OCI-LY1 (cell line): ENCODE data around the gene MBD5.

Experiments used
- EZH2 ChIP-seq: fragments of 200-600 bp; sonication (generic), shearing (Covaris generic); IDR thresholded peaks from 2 replicates; pipeline ENCODE4 v1.8.0; 2017; ENCODE audit warnings: borderline replicate concordance, mixed run types, mild to moderate bottlenecking, antibody characterized with exemption, low read length, moderate library complexity, mixed read lengths
- TF ChIP-seq, protein P1 (sequence below): fragments of 200-600 bp; sonication (generic), shearing (Covaris generic); IDR thresholded peaks from 2 replicates; pipeline ENCODE4 v1.5.1; 2017; ENCODE audit warnings: mild to moderate bottlenecking, antibody characterized with exemption, low read length, moderate library complexity, mixed read lengths

GRCh38 chr2:148251993-148252392 lies 231.1 kb downstream of the MBD5 start:
- TF ChIP-seq, protein P1, sequence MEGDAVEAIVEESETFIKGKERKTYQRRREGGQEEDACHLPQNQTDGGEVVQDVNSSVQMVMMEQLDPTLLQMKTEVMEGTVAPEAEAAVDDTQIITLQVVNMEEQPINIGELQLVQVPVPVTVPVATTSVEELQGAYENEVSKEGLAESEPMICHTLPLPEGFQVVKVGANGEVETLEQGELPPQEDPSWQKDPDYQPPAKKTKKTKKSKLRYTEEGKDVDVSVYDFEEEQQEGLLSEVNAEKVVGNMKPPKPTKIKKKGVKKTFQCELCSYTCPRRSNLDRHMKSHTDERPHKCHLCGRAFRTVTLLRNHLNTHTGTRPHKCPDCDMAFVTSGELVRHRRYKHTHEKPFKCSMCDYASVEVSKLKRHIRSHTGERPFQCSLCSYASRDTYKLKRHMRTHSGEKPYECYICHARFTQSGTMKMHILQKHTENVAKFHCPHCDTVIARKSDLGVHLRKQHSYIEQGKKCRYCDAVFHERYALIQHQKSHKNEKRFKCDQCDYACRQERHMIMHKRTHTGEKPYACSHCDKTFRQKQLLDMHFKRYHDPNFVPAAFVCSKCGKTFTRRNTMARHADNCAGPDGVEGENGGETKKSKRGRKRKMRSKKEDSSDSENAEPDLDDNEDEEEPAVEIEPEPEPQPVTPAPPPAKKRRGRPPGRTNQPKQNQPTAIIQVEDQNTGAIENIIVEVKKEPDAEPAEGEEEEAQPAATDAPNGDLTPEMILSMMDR: no peak
- no peak for TF ChIP-seq EZH2
